K562 (cell line): Measurements from ENCODE around the gene FAM171A1. TPM values are rescaled to one million over a fixed set of nuclear protein-coding genes. Genes with fewer than 3 reads are reported as not detected.

Experiments
- ATAC-seq: fragments of 200-7000 bp; cut with Tn5 transposase; 3 replicates; pipeline ENCODE4 v1.9.1; 2020; ENCODE audit warnings: moderate library complexity
- BruUV-seq: library from RNA; stranded (reverse); fragments of 400-500 nt; replicated peaks from 2 replicates; lab custom pipeline; 2021; lab: Mats Ljungman, UMichigan
- CTCF ChIA-PET: fragments of 300-600 bp; formaldehyde crosslinking; extraction: SDS; loops from one replicate; lab custom pipeline; 2021; ENCODE audit warnings: low intra/inter-chr PET ratio; lab: Yijun Ruan, JAX
- POLR2A ChIA-PET: fragments of 300-600, 350-650 bp; sonication (Branson Sonifier 250); formaldehyde crosslinking; extraction: SDS; loops from one replicate; lab custom pipeline; 2021; ENCODE audit warnings: antibody characterized with exemption, inconsistent platforms; lab: Yijun Ruan, JAX
- DNase-seq, 4 experiments: peaks; one replicate each; pipeline versions ENCODE4 v3.0.0 to v3.0.0-alpha.2; 2011 to 2018; ENCODE audit warnings: low spot score in 3 of 4, mixed read lengths in 3 of 4; ENCODE audit errors: extremely low read depth in 1 of 4
- FAIRE-seq: peaks from 2 replicates; lab custom pipeline; 2011; peaks lifted over from hg19 to GRCh38; lab: Jason Lieb, UNC
- H2AFZ ChIP-seq: 2 replicates; pipeline ENCODE4 v1.6.0; 2011; ENCODE audit warnings: low read depth, low read length, control low read depth, inconsistent platforms
- H3K27ac ChIP-seq: fragments of 200-600 bp; 3 replicates; pipeline ENCODE4 v1.8.0; 2011; ENCODE audit warnings: low read depth, mild to moderate bottlenecking, control low read depth, inconsistent platforms, low read length, moderate library complexity, mixed read lengths; ENCODE audit errors: extremely low read depth
- H3K27me3 ChIP-seq, 2 experiments: fragments of 300-600 bp in 1 of 2; 2 replicates in 1 of 2; 3 replicates in 1 of 2; pipeline versions ENCODE4 v1.6.0 to v1.8.0; 2011; ENCODE audit warnings: inconsistent platforms in 2 of 2, low read length in 2 of 2, mild to moderate bottlenecking in 1 of 2, mixed read lengths in 1 of 2, moderate library complexity in 1 of 2; ENCODE audit not compliant: control insufficient read depth in 2 of 2, insufficient read depth in 2 of 2
- H3K36me3 ChIP-seq: fragments of 300-600 bp; 3 replicates; pipeline ENCODE4 v1.8.0; 2011; ENCODE audit warnings: mild to moderate bottlenecking, low read length, inconsistent platforms; ENCODE audit not compliant: control insufficient read depth, insufficient read depth
- H3K4me1 ChIP-seq, 2 experiments: fragments of 200-600 bp in 1 of 2; replicated peaks in 1 of 2; 2 replicates in 1 of 2; 3 replicates in 1 of 2; pipeline versions ENCODE4 v1.5.1 to v1.8.0; 2011; ENCODE audit warnings: inconsistent platforms in 2 of 2, low read length in 2 of 2, mild to moderate bottlenecking in 1 of 2, mixed read lengths in 1 of 2, moderate library complexity in 1 of 2; ENCODE audit not compliant: control insufficient read depth in 2 of 2, insufficient read depth in 2 of 2
- H3K4me2 ChIP-seq: 2 replicates; pipeline ENCODE4 v1.6.1; 2011; ENCODE audit warnings: low read length, control low read depth, inconsistent platforms, mixed read lengths; ENCODE audit not compliant: insufficient read depth
- H3K4me3 ChIP-seq: fragments of 200-600 bp; sonication (generic), shearing (Covaris generic); 2 replicates; pipeline ENCODE4 v1.5.1; 2016; ENCODE audit warnings: control low read depth, inconsistent platforms
- H3K79me2 ChIP-seq: fragments of 200-600 bp; 3 replicates; pipeline ENCODE4 v1.8.0; 2011; ENCODE audit warnings: low read length, inconsistent platforms; ENCODE audit not compliant: control insufficient read depth, insufficient read depth
- H3K9ac ChIP-seq, 2 experiments: 2 replicates each; pipeline versions ENCODE4 v1.6.0 to v1.6.1; 2011; ENCODE audit warnings: low read depth in 2 of 2, low read length in 2 of 2, control low read depth in 1 of 2, inconsistent platforms in 1 of 2, mild to moderate bottlenecking in 1 of 2, mixed read lengths in 1 of 2; ENCODE audit not compliant: insufficient read depth in 1 of 2
- H3K9me1 ChIP-seq: one replicate; pipeline ENCODE4 v1.6.0; 2011; ENCODE audit warnings: inconsistent platforms, mild to moderate bottlenecking, low read length, moderate library complexity; ENCODE audit not compliant: control insufficient read depth, insufficient read depth
- H3K9me3 ChIP-seq: replicated peaks from 2 replicates; pipeline ENCODE4 v1.5.1; 2011; ENCODE audit warnings: low read depth, low read length, inconsistent platforms; ENCODE audit not compliant: control insufficient read depth, insufficient read depth
- H4K20me1 ChIP-seq: replicated peaks from 2 replicates; pipeline ENCODE4 v1.6.1; 2011; ENCODE audit warnings: low read length, inconsistent platforms, mixed read lengths; ENCODE audit not compliant: control insufficient read depth, insufficient read depth
- BACH1 ChIP-seq: fragments of 200-800 bp; sonication (Bioruptor generic); IDR thresholded peaks from 2 replicates; pipeline ENCODE4 v1.6.1; 2016; ENCODE audit warnings: missing genetic modification characterization, missing compliant biosample characterization
- BRD9 ChIP-seq: fragments of 450-650 bp; IDR thresholded peaks from 2 replicates; pipeline ENCODE4 v1.6.1; 2018; ENCODE audit warnings: low read depth; ENCODE audit not compliant: partially characterized antibody
- E2F3 ChIP-seq: fragments of 250-450 bp; sonication (Bioruptor Pico); IDR thresholded peaks from 2 replicates; pipeline ENCODE4 v1.4.0; 2020; ENCODE audit warnings: mild to moderate bottlenecking
- RERE ChIP-seq: sonication (generic); formaldehyde crosslinking; IDR thresholded peaks from 2 replicates; pipeline ENCODE4 v1.8.0; 2023; ENCODE audit warnings: missing genetic modification reagents, mild to moderate bottlenecking, borderline replicate concordance
- RFX7 ChIP-seq: fragments of 250-450 bp; sonication (Bioruptor Pico); IDR thresholded peaks from 2 replicates; pipeline ENCODE4 v1.5.1; 2021; ENCODE audit warnings: mild to moderate bottlenecking
- SIX5 ChIP-seq, 2 experiments: IDR thresholded peaks; 2 replicates each; pipeline ENCODE4 v1.6.1; 2011; ENCODE audit warnings: low read length in 2 of 2, borderline replicate concordance in 1 of 2, low read depth in 1 of 2, mild to moderate bottlenecking in 1 of 2, moderate library complexity in 1 of 2; ENCODE audit not compliant: insufficient read depth in 1 of 2
- USF1 ChIP-seq: sonication (generic); formaldehyde crosslinking; IDR thresholded peaks from 2 replicates; pipeline ENCODE4 v1.9.0; 2022; ENCODE audit warnings: mild to moderate bottlenecking, missing genetic modification reagents
- ZNF311 ChIP-seq: fragments of 250-450 bp; sonication (Bioruptor Pico); IDR thresholded peaks from 2 replicates; pipeline ENCODE4 v1.4.0; 2020; ENCODE audit warnings: mild to moderate bottlenecking, moderate library complexity
- ZNF445 ChIP-seq: fragments of 250-450 bp; sonication (Bioruptor Pico); IDR thresholded peaks from 2 replicates; pipeline ENCODE4 v1.4.0; 2020; ENCODE audit warnings: low read depth, mild to moderate bottlenecking, moderate library complexity
- WGBS: fragments of 100-300 bp; shearing (Covaris generic); methylation state at CpG from one replicate; pipeline ENCODE4 v1.1.6; 2016; ENCODE audit warnings: low coverage, mixed read lengths; ENCODE audit not compliant: insufficient coverage; ENCODE audit errors: missing lambda C conversion rate; 5-methylcytosine and 5-hydroxymethylcytosine counted together
- in situ Hi-C: fragments of 300-500 bp; cut with MboI; formaldehyde crosslinking; loops from 4 replicates; pipeline ENCODE4 v1.15.0; 2018; ENCODE audit warnings: inconsistent platforms, mixed read lengths
- intact Hi-C: fragments of 100-400 bp; cut with micrococcal nuclease; formaldehyde crosslinking; loops from 2 replicates; pipeline ENCODE4 v1.14.2; 2022
- polyA plus RNA-seq, 8 experiments: library from polyadenylated mRNA; depleted of rRNA in 4 of 8; stranded (reverse) in 5 of 8; unstranded in 3 of 8; fragments of >200 nt; fragmentation: Nextera tagmentation in 2 of 8; fragmentation: Illumina TruSeq in 1 of 8; extraction: Ambion mirVana in 2 of 8; extraction: Trizol in 1 of 8; gene quantifications; 2 replicates each; pipeline versions ENCODE4 v1.2.1 to v1.2.3, GENCODE V29; 2011 to 2014; ENCODE audit warnings: inconsistent platforms in 1 of 8, missing spikeins in 1 of 8
- total RNA-seq, 7 experiments: library from RNA; depleted of rRNA in 6 of 7; stranded (reverse); fragments of >200 nt in 6 of 7; fragmentation: Illumina TruSeq in 2 of 7; extraction: Trizol in 2 of 7; gene quantifications; 2 replicates each; pipeline versions ENCODE4 v1.2.1 to v1.2.3, GENCODE V29; 2011 to 2021; ENCODE audit warnings: low replicate concordance in 1 of 7

Gene FAM171A1
- total and polyA plus RNA-seq, 9 of the 15 experiments (the other 6 are each of a cell fraction or from before 2014, with no cell fraction given), result 0.51 to 8.2 (median 4.8) TPM

GRCh38 chr10:15230257-15230656, 140.8 kb downstream of the FAM171A1 start:
- POLR2A ChIA-PET, result interaction anchor here (0.6 kb wide), 1 partner anchor 14 kb away, joined by 3 read pairs; no protein-coding TSS in a partner anchor

More at GRCh38 chr10:15230257-15230656, 140.8 kb downstream of the FAM171A1 start:
- H3K27ac ChIP-seq, result no peak overlapping the region
- intact Hi-C loops (no loop called here), in situ Hi-C loops (no loop called here)
- no peak overlapping the region for H2AFZ ChIP-seq
- H3K4me3 ChIP-seq, result no peak overlapping the region
- WGBS, result 2% methylated on average over 3 of the region's 3 CpGs
- H3K9ac ChIP-seq, result no peak overlapping the region
- H3K4me2 ChIP-seq, result no peak overlapping the region
- FAIRE-seq (no peak), ATAC-seq (no peak), DNase-seq (no peak)
- no peaks in the 10 kb centered on the region for H3K4me1 ChIP-seq
- no TSS peak for BruUV-seq
- H3K79me2 ChIP-seq, result no peaks in the 10 kb centered on the region
- no peaks in the 10 kb centered on the region for H3K9me3 ChIP-seq
- H4K20me1 ChIP-seq, result no peaks in the 10 kb centered on the region; the same call in 1 of the 2 replicates
- CTCF ChIA-PET, result no interaction called here
- TF ChIP-seq USF1 (no peak), RERE (CRISPR knock-in tag) (no peak), ZNF445 (CRISPR knock-in tag) (no peak), SIX5 (IDR thresholded peaks at IDR 0.05; ENCODE audit: borderline replicate concordance in 1 of 2, insufficient read depth in 1 of 2, low read depth in 1 of 2, low read length in 2 of 2) (no peak), BACH1 (tag) (no peak), BRD9 (no peak), E2F3 (CRISPR knock-in tag) (no peak), RFX7 (CRISPR knock-in tag) (no peak), ZNF311 (no peak)
- TF ChIP-seq, all 486 proteins: peak for 0
- no peaks in the 10 kb centered on the region for H3K9me1 ChIP-seq
- peaks cover under 1 to 18% of the 10 kb centered on the region in 2 experiments; a peak in 4 of 5 replicates for H3K27me3 ChIP-seq
- no peaks in the 10 kb centered on the region for H3K36me3 ChIP-seq
